Upper lobe of right lung (tissue), 1 donor: ENCODE results near the gene MTURN. TPM values are rescaled to one million over a fixed set of nuclear protein-coding genes. Genes with fewer than 3 reads are reported as not detected.

Experiments used
- ATAC-seq: fragments of 200-7000 bp; cut with Tn5 transposase; one replicate; pipeline ENCODE4 v1.9.1; 2020; ENCODE audit warnings: mild to moderate bottlenecking, moderate library complexity
- DNase-seq: peaks from one replicate; pipeline ENCODE4 v3.0.0-alpha.2; 2020
- H3K27ac ChIP-seq: fragments of 200-600 bp; one replicate; pipeline ENCODE4 v1.8.0; 2022
- H3K27me3 ChIP-seq: fragments of 200-600 bp; one replicate; pipeline ENCODE4 v1.8.0; 2022; ENCODE audit warnings: mild to moderate bottlenecking
- H3K36me3 ChIP-seq: fragments of 200-600 bp; one replicate; pipeline ENCODE4 v1.8.0; 2022
- H3K4me1 ChIP-seq: fragments of 200-600 bp; one replicate; pipeline ENCODE4 v1.8.0; 2022
- H3K4me3 ChIP-seq: fragments of 200-600 bp; one replicate; pipeline ENCODE4 v1.8.0; 2022; ENCODE audit warnings: mild to moderate bottlenecking
- H3K9me3 ChIP-seq: fragments of 200-600 bp; one replicate; pipeline ENCODE4 v1.8.0; 2022
- CTCF ChIP-seq: fragments of 200-600 bp; IDR thresholded peaks from one replicate; pipeline ENCODE4 v1.8.0; 2022; ENCODE audit warnings: antibody characterized with exemption
- intact Hi-C: fragments of 100-400 bp; cut with DNase I; formaldehyde crosslinking; loops from one replicate; pipeline ENCODE4 v1.11.0; 2022
- total RNA-seq: library from RNA; stranded (reverse); fragmentation: NEBNext Ultra II Directional; extraction: Animal tissue kit (Norgen Biotek cat#: 25700); gene quantifications from one replicate; pipeline ENCODE4 v1.2.1, GENCODE V29; 2021
- donor health status: DM: no; HTN: yes; CAD: no; lungs with severe emphysema.

MTURN gene
- total RNA-seq, 1 donor from 2014 or later: 31.3 TPM

- DNase-seq: no peak
- ATAC-seq: no peak
- Histone ChIP-seq H3K27me3 (no peaks in the 10 kb centered on the region), H3K4me3 (no peak overlapping the region), H3K4me1 (peaks cover 32% of the 10 kb centered on the region), H3K27ac (no peak overlapping the region), H3K36me3 (no peaks in the 10 kb centered on the region), H3K9me3 (no peaks in the 10 kb centered on the region)
- TF ChIP-seq CTCF: no peak
- intact Hi-C loops: no loop called here
These were observed 32.1 kb downstream of the MTURN start for GRCh38 chr7:30166841-30167235.

DNA sequence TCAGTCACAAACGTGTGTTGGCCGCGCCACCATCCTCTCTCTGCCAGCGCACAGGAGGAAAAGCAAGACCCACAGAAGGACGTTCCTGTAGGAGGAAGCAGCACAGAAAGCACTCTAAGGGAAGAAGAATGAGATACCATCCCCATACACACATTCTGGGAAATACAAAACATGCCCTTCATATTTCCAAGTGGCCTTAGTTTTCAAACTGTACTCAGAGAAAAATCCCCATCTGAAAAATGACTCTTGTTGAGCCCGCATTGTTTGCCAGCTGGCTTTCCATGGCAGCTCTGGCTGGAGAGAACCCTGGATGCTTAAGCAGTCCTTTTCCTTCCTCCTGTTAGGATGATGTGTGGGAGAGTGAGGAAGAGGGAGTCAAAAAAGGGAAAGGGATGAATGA lies 33.1 kb downstream of the MTURN start:
- Histone ChIP-seq H3K27me3 (no peaks in the 10 kb centered on the region), H3K4me1 (peaks cover 42% of the 10 kb centered on the region), H3K9me3 (no peaks in the 10 kb centered on the region), H3K36me3 (no peaks in the 10 kb centered on the region), H3K4me3 (no peak overlapping the region), H3K27ac (no peak overlapping the region)
- no peak for TF ChIP-seq CTCF
- no peak for DNase-seq
- no peak for ATAC-seq
- intact Hi-C loops: no loop called here

GRCh38 chr7:30168835-30169573 lies 34.2 kb downstream of the MTURN start:
- Histone ChIP-seq H3K27me3 (no peaks in the 10 kb centered on the region), H3K4me3 (no peak overlapping the region), H3K27ac (no peak overlapping the region), H3K36me3 (no peaks in the 10 kb centered on the region), H3K4me1 (peaks cover 34% of the 10 kb centered on the region), H3K9me3 (no peaks in the 10 kb centered on the region)
- intact Hi-C loops: no loop called here
- TF ChIP-seq CTCF: no peak
- DNase-seq: no peak
- no peak for ATAC-seq

GRCh38 chr7:30169579-30169978 lies 34.8 kb downstream of the MTURN start:
- no peak overlapping the region for H3K4me3 ChIP-seq
- H3K27me3 ChIP-seq: no peaks in the 10 kb centered on the region
- no peak for DNase-seq
- no peak for TF ChIP-seq CTCF
- H3K27ac ChIP-seq: no peak overlapping the region
- no peaks in the 10 kb centered on the region for H3K9me3 ChIP-seq
- no peak for ATAC-seq
- intact Hi-C loops: no loop called here
- peaks cover 29% of the 10 kb centered on the region for H3K4me1 ChIP-seq
- no peaks in the 10 kb centered on the region for H3K36me3 ChIP-seq

- no peak for TF ChIP-seq CTCF
- Histone ChIP-seq H3K27me3 (no peaks in the 10 kb centered on the region), H3K36me3 (no peaks in the 10 kb centered on the region), H3K4me1 (peaks cover 18% of the 10 kb centered on the region), H3K27ac (no peak overlapping the region), H3K4me3 (no peak overlapping the region), H3K9me3 (no peaks in the 10 kb centered on the region)
- no peak for DNase-seq
- intact Hi-C loops: no loop called here
- ATAC-seq: peak; percentile 32
These were observed 35.9 kb downstream of the MTURN start for GRCh38 chr7:30170476-30171205.
